Pons (tissue), 1 donor: Measurements from ENCODE around the gene GRIN3B.

Experiments
- DNase-seq: peaks from one replicate; pipeline ENCODE4 v3.0.0-alpha.2; 2016; ENCODE audit warnings: low spot score

GRIN3B gene

DNA sequence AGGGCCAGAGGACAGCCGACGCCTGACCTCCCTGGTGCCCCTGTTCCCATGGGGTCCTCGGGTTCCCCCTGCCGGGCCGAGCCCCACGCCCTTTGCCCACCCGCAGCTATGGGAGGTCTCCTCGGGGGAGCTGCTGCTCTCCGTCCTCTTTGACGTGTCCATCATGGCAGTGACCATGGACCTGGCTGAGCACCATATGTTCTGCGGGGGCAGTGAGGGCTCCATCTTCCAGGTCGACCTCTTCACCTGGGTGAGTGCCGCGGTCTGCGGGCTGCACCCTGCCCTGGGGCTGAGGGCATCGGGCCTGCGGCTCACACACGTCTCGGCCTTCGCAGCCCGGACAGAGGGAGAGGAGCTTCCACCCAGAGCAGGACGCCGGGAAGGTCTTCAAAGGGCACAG is 9.5 kb upstream of the GRIN3B start:
- DNase-seq, result no peak

DNA sequence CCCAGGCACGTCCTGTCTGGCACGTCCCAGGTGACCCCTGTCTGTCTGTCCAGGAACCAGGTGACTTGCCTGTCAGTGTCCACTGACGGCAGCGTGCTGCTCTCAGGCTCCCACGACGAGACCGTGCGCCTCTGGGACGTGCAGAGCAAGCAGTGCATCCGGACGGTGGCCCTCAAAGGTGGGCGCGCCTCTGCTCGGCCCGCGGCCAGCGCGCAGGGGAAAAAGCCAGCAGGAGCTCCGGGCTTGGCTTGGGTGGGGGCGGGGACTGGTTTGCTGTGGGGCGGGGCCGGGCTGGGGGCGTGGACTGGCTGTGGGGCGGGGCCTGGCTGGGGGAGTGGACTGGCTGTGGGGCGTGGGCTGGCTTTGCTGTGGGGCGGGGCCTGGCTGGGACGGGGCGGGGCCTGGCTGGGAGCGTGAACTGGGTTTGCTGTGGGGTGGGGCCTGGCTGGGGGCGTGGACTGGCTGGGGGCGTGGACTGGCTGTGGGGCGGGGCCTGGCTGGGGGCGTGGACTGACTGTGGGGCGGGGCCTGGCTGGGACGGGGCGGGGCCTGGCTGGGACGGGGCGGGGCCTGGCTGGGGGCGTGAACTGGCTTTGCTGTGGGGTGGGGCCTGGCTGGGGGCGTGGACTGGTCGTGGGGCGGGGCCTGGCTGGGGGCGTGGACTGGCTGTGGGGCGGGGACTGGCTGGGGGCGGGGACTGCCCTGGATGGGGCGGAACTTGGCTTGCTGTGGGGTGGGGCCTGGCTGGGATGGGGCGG is 8.9 kb upstream of the GRIN3B start:
- DNase-seq, result no peak

DNA sequence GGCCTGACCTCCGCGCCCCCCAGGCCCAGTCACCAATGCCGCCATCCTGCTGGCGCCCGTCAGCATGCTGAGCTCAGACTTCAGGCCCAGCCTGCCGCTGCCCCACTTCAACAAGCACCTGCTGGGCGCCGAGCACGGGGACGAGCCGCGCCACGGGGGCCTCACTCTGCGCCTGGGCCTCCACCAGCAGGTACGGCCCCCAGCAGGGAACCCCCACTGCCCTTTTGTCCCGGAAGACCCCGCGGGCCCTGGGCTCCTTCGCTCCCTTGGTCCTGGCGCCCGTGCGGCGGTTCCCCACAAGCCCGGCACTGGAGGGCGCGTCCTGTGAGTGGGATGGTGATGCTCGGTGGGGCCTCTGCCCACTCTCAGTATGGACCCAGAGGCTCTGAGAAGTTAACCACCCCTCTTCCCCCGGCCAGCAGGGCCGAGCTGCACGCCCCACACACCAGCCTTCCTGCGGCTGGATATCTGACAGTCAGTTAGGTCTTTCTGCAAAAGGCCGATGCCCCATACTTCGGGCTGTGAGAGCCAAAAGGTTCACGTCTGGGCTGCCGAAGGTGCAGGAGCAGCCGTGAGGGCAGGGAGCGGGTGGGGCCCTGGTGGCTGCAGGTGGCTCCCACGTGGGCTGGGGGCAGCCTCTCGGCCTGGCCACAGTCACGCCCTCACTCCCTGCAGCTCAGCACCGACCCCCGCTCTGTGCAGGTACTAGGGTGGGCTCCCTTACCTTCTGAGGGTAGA is 8.1 kb upstream of the GRIN3B start:
- DNase-seq, result no peak

DNA sequence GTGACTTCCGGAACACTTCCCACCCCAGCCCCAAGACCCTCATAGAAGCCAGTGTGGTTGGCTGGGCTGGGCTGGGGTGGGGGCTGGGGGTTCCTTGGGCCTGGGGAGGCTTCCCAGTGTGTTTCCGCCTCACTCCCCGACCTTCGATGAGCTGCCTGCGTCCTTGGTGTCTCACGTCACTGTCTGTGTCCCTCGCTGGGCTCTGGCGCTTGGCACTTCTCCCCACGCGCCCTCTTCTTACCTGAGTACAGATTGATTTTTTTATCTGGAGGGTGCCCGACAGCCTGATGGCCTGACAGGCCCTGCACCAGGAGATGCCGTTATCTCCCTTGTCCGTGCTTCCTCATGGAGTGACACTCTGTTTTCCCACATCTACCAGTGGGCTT is 7.6 kb upstream of the GRIN3B start:
- DNase-seq, result no peak

DNA sequence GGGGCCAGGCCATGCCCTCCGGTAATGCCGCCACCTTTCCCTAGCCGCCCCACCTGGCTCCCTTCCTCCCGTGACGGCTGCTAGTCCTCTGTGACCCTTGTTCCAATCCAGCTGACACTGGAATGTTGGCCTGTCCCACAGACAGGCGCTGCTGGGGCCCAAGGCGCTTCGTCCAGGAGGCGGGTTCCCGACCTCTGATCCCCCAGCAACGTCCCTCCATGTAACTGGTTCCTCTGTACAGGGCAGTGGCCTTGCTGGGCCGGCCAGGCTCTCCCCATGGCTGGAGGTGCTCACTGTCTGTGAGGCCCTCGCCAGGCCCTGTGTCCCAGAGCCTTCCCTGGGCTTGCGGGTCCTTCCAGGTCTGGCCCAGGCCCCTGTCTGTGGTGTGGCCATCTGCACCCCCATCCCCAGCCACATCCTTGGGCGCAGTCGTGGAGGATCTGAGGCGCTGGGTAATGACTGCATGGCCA is 6.8 kb upstream of the GRIN3B start:
- no peak for DNase-seq

DNA sequence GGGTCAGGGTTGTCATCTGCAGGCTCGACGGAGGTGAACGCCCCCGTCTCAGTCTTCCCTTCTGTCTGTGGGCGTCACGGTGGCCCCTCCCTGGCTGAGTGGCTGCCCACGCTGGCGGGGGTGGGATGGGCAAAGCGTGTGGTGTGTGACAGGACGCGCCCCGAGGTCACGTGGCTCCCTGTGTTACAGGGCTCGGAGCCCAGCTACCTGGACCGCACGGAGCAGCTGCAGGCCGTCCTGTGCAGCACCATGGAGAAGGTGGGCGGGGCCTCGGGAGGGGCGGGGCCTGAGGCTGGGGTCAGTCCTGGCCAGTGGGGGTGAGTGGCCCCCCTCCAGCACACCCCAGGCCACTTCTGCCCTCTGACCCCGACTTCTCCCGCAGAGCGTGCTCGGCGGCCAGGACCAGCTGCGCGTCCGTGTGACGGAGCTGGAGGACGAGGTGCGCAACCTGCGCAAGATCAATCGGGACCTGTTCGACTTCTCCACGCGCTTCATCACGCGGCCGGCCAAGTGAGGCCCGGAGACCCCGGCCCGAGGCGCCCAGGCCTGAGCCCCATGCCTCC is 6.3 kb upstream of the GRIN3B start:
- no peak for DNase-seq

DNA sequence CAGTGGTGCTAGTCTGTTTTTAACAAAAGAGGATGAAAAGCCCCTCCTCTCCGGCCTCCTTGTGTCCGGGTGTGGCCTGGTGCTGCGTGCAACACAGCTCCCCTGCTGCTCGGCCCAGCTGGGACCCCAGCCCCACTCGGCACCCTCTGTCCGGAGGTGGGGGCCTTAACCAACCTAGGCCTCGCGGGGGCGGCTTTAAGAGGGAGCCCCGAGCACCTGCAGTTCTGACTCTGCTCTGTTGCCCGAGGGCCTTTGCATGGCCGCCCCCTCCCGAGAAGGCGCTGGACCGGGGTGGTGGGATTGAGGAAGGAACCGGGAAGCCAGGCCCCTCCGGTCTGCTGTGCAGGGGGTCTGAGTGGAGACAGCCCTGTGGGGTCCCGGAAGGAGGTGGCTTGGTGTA is 5.7 kb upstream of the GRIN3B start:
- no peak for DNase-seq

DNA sequence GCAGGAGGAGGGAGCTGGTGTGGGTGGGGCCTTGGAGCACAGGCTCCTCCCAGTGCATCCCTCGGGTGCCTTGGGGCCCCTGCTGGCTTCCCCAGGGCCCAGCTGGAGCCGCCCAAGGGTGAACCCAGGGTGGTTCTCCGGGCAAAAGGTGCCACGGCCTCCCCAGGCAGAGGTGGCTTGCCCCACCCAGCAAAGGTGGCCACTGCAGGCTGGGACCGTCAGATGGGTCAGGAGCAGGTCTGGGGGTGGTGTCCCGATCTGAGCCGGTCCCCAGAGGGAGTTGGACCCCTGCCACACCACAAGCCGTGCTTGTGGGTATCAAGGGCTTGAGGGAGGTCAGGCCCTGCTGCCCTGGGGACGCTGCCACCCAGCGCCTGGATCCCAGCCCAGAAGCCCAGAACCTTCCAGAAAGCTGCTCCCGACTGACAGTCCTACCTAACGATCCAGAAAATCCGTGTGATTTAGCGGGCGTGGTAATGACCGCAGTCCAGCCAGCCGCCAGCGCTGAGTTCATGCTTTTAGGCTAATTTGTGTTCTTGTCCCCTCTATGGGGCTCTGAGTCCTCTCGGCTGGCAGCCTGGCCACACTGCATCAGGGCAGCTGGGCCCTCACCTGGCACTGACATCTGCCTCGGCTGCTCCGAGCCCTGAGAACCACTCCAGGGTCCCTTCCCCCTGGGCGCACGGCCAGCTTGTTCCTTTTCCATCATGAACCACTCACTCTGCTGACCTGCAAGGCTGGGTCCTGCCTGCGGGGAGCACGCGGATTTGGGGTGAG is 5.0 kb upstream of the GRIN3B start:
- no peak for DNase-seq

DNA sequence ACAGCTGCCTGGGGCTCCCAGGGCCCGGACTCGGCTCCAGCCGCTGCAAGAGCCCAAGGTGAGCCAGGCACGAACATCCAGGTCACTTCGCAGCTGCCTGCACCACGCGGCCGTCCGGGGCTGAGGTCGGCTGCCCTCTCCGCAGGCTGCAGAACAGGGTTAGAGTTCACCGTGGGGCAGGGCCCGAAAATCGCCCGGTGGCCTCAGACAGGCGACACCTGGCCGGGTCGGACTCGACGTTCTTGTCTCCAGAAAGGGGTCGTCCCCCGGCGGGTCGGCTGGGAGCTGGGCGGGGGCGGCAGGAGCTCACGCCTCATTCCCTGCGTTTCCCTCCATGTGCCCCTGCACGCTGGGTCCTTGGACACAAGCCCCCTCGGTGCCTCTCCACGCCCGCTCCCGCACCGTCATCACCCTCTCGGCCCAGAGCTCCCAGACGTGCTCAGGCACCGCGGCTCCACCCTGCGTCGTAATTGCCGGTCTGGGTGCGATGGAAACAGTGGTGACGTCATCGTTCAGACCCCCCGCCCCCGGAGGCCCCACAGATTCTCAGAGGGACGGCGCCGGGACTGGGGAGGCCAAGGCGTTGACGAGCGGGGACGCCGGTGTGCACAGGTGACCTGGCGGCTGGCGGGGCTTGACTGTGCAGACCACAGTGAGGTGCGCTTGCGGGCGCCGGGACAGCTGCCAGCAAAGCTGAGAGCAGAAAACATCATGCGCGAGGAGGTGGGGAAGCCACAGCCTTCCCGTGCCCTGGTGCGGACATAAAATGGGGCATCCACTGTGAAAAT is 4.0 kb upstream of the GRIN3B start:
- no peak for DNase-seq

DNA sequence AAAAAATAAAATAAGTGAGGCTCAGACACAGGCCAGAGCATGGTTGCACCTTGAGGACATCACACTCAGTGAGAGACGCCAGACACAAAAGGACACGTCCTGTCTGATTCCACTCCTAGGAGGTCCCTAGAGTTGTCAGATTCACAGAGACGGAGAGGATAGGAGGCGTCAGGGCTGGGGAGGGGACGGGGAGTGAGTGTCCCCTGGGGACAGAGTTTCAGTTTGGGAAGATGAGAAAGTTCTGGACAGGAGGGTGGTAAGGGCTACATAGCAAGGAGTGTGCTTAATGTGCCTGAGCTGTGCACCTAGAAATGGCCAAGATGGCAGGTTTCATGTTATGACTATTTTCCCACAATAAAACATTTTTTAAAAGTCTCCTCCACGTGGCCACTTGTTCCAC is 2.2 kb upstream of the GRIN3B start:
- no peak for DNase-seq

DNA sequence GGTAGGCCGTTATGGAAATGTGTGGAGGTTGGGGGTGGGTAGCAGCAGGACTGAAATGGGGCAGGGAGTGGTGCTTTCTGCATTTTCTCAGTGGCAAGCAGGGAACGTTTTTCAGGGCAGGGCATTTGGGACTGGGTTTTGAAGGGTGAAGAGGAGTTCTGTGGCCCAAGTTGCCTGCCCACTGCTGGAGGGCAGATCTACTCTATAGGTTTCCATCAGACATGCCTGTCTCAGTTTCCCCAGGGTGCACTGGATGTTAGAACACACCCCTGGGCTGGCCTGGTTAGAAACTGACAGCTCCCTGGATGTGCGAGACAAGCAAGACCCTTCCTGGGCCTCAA is 870 bp upstream of the GRIN3B start:
- no peak for DNase-seq

DNA sequence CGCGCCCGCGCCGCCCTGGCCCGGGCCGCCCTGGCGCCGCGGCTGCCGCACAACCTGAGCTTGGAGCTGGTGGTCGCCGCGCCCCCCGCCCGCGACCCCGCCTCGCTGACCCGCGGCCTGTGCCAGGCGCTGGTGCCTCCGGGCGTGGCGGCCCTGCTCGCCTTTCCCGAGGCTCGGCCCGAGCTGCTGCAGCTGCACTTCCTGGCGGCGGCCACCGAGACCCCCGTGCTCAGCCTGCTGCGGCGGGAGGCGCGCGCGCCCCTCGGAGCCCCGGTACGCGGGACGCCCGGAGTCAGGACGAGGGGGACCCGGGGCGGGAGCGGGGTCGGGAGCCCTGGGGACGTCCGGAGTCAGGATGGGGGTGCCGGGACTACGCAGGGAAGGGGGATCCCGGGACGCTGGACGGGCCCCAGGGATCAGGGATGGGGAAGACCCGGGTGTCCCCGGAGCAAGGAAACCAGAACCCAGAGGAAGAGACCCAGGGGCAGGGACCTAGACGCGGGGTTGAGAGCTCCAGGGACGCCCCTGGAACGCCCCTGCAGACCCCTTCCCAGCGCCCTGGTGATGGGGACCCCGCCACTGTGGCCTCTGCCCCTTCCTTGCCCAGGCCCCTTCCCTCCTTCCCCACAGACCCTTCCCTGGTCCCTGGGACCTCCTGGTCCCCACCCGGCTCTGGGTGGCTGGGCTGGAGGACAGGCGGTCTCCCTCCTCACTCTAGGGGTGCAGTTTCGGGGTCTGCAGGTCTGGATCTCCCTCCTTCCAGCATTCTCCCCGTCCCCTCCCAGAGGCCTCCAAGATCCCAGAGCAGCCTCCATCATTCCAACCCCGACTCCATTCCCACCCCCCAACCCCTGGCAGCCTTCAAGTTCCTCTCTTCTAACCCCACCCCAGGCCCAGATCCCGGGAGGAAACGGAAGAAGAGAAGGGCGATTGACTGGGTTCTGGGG is 645 bp downstream of the GRIN3B start:
- DNase-seq, result no peak

DNA sequence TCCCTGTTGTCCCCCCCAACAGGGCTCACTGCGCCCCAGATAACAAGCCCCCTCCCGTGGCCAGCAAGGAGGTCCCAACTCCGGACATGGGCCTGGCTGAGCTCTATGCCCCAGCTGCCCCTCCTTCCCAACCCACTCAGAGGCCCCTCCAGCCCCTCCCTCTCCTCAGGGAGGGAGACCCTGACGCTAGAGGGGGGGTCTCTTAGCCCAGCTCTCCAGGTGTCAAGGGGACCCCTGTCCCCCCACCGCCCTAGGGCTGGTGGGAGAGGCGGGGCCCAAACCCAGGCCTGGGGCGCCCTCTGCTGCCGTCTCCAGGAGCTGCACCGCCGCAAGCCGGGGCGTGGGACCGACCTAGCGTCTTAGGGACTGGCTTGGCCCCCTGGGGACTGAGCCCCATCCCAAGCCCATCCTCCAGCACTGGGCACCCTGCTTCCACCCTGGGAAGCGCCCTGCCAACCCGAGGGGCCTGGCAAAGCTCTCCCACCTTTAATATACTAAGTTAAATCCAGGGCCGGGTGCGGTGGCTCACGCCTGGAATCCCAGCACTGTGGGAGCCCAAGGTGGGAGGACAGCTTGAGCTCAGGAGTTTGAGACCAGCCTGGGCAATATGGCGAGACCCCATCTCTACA is 1.4 kb downstream of the GRIN3B start:
- DNase-seq, result no peak

DNA sequence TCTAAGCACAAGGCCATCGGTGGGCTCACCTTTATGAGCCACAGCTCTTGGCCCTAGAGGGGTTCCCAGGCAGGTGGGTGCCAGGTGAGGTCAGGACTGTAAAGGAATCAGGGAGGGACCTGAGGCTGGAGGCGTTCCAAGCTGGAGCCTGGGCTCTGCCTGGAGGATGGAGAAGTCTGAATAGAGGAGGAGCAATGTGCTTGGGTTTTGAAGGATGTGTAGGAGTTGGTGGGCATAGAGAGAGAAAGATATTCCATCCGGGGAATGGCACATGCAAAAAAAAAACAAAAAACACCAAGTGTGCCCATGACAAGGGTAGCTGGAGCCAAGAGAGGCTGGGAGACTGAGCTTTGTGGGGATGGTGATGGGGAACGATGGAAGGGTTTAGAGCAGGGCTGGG is 2.4 kb downstream of the GRIN3B start:
- DNase-seq, result no peak

DNA sequence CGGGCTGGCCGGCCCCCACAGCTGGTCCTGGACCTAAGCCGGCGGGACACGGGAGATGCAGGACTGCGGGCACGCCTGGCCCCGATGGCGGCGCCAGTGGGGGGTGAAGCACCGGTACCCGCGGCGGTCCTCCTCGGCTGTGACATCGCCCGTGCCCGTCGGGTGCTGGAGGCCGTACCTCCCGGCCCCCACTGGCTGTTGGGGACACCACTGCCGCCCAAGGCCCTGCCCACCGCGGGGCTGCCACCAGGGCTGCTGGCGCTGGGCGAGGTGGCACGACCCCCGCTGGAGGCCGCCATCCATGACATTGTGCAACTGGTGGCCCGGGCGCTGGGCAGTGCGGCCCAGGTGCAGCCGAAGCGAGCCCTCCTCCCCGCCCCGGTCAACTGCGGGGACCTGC is 3.1 kb downstream of the GRIN3B start:
- DNase-seq, result no peak

DNA sequence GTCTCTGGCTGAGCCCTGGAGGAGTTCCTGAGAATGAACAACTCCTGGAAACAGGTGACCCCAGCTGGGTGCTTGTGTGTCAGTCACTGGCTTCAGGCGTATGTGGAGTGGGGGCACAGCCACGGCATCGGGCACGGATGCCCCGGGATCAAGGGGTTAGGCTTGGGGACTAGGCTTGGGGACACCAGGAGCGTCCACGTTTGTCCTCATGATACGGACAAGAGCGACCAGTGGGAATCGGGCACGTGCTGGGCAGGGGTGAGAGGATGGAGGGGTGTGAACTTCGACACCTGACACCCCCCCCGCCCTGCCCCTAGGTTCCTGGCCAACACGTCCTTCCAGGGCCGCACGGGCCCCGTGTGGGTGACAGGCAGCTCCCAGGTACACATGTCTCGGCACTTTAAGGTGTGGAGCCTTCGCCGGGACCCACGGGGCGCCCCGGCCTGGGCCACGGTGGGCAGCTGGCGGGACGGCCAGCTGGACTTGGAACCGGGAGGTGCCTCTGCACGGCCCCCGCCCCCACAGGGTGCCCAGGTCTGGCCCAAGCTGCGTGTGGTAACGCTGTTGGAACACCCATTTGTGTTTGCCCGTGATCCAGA is 4.1 kb downstream of the GRIN3B start:
- no peak for DNase-seq

DNA sequence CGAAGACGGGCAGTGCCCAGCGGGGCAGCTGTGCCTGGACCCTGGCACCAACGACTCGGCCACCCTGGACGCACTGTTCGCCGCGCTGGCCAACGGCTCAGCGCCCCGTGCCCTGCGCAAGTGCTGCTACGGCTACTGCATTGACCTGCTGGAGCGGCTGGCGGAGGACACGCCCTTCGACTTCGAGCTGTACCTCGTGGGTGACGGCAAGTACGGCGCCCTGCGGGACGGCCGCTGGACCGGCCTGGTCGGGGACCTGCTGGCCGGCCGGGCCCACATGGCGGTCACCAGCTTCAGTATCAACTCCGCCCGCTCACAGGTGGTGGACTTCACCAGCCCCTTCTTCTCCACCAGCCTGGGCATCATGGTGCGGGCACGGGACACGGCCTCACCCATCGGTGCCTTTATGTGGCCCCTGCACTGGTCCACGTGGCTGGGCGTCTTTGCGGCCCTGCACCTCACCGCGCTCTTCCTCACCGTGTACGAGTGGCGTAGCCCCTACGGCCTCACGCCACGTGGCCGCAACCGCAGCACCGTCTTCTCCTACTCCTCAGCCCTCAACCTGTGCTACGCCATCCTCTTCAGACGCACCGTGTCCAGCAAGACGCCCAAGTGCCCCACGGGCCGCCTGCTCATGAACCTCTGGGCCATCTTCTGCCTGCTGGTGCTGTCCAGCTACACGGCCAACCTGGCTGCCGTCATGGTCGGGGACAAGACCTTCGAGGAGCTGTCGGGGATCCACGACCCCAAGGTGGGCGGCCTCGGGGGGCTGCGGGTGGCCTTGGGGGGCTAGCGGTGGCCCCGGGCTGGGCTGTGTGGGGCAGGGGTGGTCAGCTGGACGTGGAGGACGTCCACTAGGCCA is 4.8 kb downstream of the GRIN3B start:
- no peak for DNase-seq

DNA sequence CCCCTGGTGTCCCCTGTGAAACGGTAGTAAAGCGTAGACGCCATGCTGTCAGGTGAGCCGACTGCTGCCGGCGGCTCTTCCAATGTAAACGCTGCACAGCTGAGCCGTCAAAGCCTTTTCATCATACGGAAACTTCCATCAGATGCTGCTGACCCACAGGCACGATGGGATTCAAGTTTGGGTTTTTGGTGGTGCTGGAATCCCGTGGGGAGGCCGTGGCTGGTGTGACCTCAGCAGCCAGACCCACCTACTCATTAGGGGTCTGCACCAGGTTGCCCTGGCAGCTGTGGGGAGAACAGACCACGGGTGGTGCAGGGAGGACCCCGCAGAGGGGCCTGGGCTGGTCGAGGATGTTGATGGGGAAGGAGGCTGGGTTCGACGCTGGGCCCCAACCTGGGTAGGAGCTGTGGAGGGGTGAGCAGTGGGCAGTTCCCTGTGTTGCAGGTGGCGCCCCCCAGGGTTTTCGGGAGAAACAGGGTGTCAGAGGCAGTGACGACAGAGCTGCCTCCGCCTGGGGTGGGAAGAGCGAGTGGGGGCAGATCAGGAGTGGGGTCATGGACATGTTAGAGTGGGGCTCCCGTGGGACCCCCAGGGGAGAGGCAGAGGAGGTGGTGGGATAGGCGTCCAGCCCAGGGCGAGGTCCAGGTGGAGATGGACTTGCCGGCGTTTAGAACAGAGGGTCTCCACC is 6.6 kb downstream of the GRIN3B start:
- no peak for DNase-seq
